ENCODE data around the gene MLEC. TPM values are rescaled to one million over a fixed set of nuclear protein-coding genes. Genes with fewer than 3 reads are reported as not detected.

Gene MLEC
- total and polyA plus RNA-seq, 2 experiments from 2014 or later, result 135 to 210 TPM

GRCh38 chr12:120703311-120703942, 16.5 kb downstream of the MLEC start:
- no peaks in the 10 kb centered on the region for H3K27me3 ChIP-seq
- no peaks in the 10 kb centered on the region for H3K9me2 ChIP-seq (replicated peaks; ENCODE audit: insufficient read depth)
- TF ChIP-seq, protein P1, sequence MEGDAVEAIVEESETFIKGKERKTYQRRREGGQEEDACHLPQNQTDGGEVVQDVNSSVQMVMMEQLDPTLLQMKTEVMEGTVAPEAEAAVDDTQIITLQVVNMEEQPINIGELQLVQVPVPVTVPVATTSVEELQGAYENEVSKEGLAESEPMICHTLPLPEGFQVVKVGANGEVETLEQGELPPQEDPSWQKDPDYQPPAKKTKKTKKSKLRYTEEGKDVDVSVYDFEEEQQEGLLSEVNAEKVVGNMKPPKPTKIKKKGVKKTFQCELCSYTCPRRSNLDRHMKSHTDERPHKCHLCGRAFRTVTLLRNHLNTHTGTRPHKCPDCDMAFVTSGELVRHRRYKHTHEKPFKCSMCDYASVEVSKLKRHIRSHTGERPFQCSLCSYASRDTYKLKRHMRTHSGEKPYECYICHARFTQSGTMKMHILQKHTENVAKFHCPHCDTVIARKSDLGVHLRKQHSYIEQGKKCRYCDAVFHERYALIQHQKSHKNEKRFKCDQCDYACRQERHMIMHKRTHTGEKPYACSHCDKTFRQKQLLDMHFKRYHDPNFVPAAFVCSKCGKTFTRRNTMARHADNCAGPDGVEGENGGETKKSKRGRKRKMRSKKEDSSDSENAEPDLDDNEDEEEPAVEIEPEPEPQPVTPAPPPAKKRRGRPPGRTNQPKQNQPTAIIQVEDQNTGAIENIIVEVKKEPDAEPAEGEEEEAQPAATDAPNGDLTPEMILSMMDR (IDR thresholded peaks at IDR 0.05; ENCODE audit: poor library complexity), result no peak
- no peak overlapping the region for H3K27ac ChIP-seq
- DNase-seq (ENCODE audit: low spot score), result no peak
- H3K36me3 ChIP-seq (replicated peaks; ENCODE audit: insufficient read depth, low read depth), result no peaks in the 10 kb centered on the region
- no peaks in the 10 kb centered on the region for H3K4me1 ChIP-seq (ENCODE audit: insufficient read depth)
- H4K20me1 ChIP-seq (ENCODE audit: insufficient read depth, poor library complexity, severe bottlenecking), result peaks cover 3% of the 10 kb centered on the region
- H3K79me2 ChIP-seq, result peaks cover 14% of the 10 kb centered on the region
- H3K9me3 ChIP-seq (ENCODE audit: low read depth), result no peaks in the 10 kb centered on the region
- no peak overlapping the region for H2AFZ ChIP-seq
- 92% methylated on average over 11 of the region's 11 CpGs for WGBS (ENCODE audit: low lambda C conversion rate, missing lambda C conversion rate)
- no peak overlapping the region for H3K4me3 ChIP-seq
- H3K4me2 ChIP-seq, result no peak overlapping the region

DNA sequence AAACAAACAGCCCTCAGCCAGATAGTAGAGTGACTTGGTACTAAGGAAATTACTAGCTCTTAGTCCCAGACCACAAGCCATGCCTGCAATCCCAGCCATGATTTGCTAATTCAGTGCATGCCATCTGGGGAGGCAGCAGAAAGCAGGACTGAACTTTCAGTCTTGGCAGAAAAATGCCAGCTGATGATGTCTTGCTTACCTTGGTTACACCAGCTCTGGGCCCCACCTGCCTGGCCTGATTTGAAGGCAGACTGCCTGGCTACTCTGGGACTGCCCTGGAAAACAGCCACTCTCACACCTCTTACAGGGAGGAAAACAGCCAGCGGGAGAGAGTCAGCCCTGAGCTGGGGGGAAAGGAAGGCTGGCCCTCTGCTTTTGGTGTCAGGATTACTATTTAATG, 18.7 kb downstream of the MLEC start:
- Histone ChIP-seq H3K4me2 (no peak overlapping the region), H3K4me1 (ENCODE audit: insufficient read depth) (peaks cover 7% of the 10 kb centered on the region), H3K36me3 (replicated peaks; ENCODE audit: insufficient read depth, low read depth) (no peaks in the 10 kb centered on the region), H3K9me2 (replicated peaks; ENCODE audit: insufficient read depth) (no peaks in the 10 kb centered on the region), H3K27ac (no peak overlapping the region), H3K9me3 (ENCODE audit: low read depth) (no peaks in the 10 kb centered on the region), H3K4me3 (no peak overlapping the region), H3K27me3 (no peaks in the 10 kb centered on the region), H4K20me1 (ENCODE audit: insufficient read depth, poor library complexity, severe bottlenecking) (no peaks in the 10 kb centered on the region), H2AFZ (no peak overlapping the region), H3K79me2 (peaks cover 8% of the 10 kb centered on the region)
- 85% methylated on average over 1 of the region's 1 CpG for WGBS (ENCODE audit: low lambda C conversion rate, missing lambda C conversion rate)
- DNase-seq (ENCODE audit: low spot score), result no peak
- TF ChIP-seq EZH2phosphoT487 (IDR thresholded peaks at IDR 0.05; ENCODE audit: low read depth, severe bottlenecking, unreplicated experiment) (no peak), EZH2 (IDR thresholded peaks at IDR 0.05; ENCODE audit: borderline replicate concordance) (no peak)
- TF ChIP-seq, protein P1 (IDR thresholded peaks at IDR 0.05; ENCODE audit: poor library complexity), result no peak

- H2AFZ ChIP-seq, result no peak overlapping the region
- no peaks in the 10 kb centered on the region for H3K27me3 ChIP-seq
- no peak overlapping the region for H3K4me3 ChIP-seq
- H4K20me1 ChIP-seq (ENCODE audit: insufficient read depth, poor library complexity, severe bottlenecking), result no peaks in the 10 kb centered on the region
- TF ChIP-seq, protein P1 (IDR thresholded peaks at IDR 0.05; ENCODE audit: poor library complexity), result no peak
- no peak for TF ChIP-seq EZH2 (IDR thresholded peaks at IDR 0.05; ENCODE audit: borderline replicate concordance)
- no peak for TF ChIP-seq EZH2phosphoT487 (IDR thresholded peaks at IDR 0.05; ENCODE audit: low read depth, severe bottlenecking, unreplicated experiment)
- H3K27ac ChIP-seq, result no peak overlapping the region
- no peak for DNase-seq (ENCODE audit: low spot score)
- H3K4me1 ChIP-seq (ENCODE audit: insufficient read depth), result peaks cover 7% of the 10 kb centered on the region
- no peak overlapping the region for H3K4me2 ChIP-seq
- H3K36me3 ChIP-seq (replicated peaks; ENCODE audit: insufficient read depth, low read depth), result no peaks in the 10 kb centered on the region
- H3K79me2 ChIP-seq, result peaks cover 12% of the 10 kb centered on the region
- H3K9me2 ChIP-seq (replicated peaks; ENCODE audit: insufficient read depth), result no peaks in the 10 kb centered on the region
- no peaks in the 10 kb centered on the region for H3K9me3 ChIP-seq (ENCODE audit: low read depth)
- WGBS (ENCODE audit: low lambda C conversion rate, missing lambda C conversion rate), result 97% methylated on average over 5 of the region's 5 CpGs
Measured at GRCh38 chr12:120706029-120706428, 19.1 kb downstream of the MLEC start.
